T47D (cell line): ENCODE results near the gene ADAMTS17.

Source experiments
- DNase-seq, 2 experiments: peaks; one replicate each; pipeline versions ENCODE4 v3.0.0 to v3.0.0-alpha.2; 2011 to 2012; ENCODE audit warnings: low read depth in 1 of 2, low spot score in 1 of 2
- JUND ChIP-seq: IDR thresholded peaks from 2 replicates; pipeline ENCODE4 v1.6.1; 2012; ENCODE audit warnings: low read depth
- in situ Hi-C: cut with HindIII; loops from 2 replicates; pipeline ENCODE4 v1.10.0; 2016; ENCODE audit warnings: low sequenced_read_pairs, low pct_unique_long_range_greater_than_20kb

The ADAMTS17 gene

GRCh38 chr15:100156201-100156600 lies 185.6 kb downstream of the ADAMTS17 start:
- no peak for DNase-seq
- in situ Hi-C loops = no loop called here
- TF ChIP-seq JUND = no peak

DNA sequence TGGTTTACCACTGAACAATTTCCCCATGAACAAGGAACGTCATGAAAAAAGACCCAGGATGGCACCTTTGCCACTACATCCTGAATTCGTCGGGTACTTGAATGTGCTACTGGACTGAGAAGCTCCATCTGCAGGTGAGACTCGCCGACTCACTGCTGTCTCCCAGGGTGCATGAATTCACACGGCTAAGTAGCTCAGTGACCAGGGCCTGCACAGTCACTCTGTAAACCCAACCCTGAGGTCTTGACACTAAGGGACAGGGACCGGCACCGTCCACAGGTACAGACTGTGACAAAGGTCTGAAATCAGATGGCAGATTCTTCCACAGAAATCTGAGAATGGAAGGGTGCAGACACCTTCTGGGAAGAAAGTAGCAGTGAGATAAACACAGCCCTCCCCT lies 187.4 kb downstream of the ADAMTS17 start:
- TF ChIP-seq JUND = no peak
- DNase-seq = peak in 1 of 2 experiments; percentile 19

GRCh38 chr15:100152463-100152862 lies 189.3 kb downstream of the ADAMTS17 start:
- DNase-seq = peak in 1 of 2 experiments; percentile 17
- TF ChIP-seq JUND = no peak
- in situ Hi-C loops = no loop called here

More for the DNA sequence above, 187.4 kb downstream of the ADAMTS17 start:
- in situ Hi-C loops = no loop called here

GRCh38 chr15:100150906-100151305 lies 190.9 kb downstream of the ADAMTS17 start:
- DNase-seq = no peak
- no peak for TF ChIP-seq JUND
- in situ Hi-C loops = no loop called here

- in situ Hi-C loops = no loop called here
- DNase-seq = no peak
- no peak for TF ChIP-seq JUND
Observed at GRCh38 chr15:100147828-100148227, 193.9 kb downstream of the ADAMTS17 start.

DNA sequence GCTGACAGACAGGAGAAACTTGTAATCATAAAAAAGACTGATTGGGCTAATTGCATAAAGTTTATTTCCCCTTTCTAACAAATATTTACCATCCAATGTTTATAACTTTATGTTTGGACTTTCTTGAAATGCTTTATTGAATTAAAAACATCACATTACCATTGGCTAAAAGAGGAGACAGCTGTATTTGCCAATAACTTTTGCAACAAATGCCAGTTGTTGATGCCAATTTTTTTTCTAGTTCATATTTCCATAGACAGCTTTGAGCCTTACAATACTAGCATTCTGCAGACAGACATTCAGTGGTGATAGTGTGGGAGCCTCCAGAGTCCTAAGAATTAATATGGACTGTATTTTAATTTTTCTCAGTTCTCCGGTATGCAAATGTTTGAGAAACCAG lies 198.4 kb downstream of the ADAMTS17 start:
- DNase-seq = no peak
- in situ Hi-C loops = no loop called here
- TF ChIP-seq JUND = no peak

DNA sequence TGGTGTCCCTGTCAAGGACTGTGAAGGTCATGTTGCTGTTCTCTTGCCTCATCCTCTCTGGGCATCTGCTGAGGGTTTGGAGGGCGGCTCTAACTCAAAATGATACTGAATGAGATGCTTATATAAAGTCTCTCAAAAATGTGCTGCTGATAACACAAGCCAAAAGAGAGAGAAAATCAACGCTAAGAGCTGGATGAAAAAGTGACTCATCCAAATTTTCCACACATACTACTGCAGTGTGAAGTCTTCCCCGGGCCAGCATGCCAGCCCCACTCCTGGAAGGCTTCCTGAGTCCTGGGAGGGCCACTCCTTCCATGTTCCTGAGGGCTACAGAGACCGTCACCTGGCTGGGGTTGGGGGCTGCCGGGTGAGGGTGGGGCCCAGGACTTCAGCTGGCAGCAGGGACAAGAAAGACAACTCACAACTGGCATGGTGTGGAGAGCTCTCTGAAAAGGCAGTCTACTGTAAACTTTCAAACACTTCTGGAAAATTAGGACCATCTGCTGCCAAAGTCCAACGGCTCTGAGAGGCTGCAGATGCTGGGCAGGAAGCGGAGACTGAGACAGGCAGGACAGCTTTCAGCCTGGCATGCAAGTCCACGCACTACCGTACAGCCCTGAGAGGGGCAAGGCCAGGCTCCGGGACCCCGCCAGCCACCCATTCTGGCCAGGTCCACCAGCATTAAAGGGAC lies 200.3 kb downstream of the ADAMTS17 start:
- DNase-seq = no peak
- in situ Hi-C loops = no loop called here
- TF ChIP-seq JUND = no peak

GRCh38 chr15:100140527-100141308 lies 201.1 kb downstream of the ADAMTS17 start:
- no peak for TF ChIP-seq JUND
- in situ Hi-C loops = no loop called here
- DNase-seq = no peak

- no peak for TF ChIP-seq JUND
- in situ Hi-C loops = no loop called here
- no peak for DNase-seq
Observed at GRCh38 chr15:100134586-100134985, 207.2 kb downstream of the ADAMTS17 start.

DNA sequence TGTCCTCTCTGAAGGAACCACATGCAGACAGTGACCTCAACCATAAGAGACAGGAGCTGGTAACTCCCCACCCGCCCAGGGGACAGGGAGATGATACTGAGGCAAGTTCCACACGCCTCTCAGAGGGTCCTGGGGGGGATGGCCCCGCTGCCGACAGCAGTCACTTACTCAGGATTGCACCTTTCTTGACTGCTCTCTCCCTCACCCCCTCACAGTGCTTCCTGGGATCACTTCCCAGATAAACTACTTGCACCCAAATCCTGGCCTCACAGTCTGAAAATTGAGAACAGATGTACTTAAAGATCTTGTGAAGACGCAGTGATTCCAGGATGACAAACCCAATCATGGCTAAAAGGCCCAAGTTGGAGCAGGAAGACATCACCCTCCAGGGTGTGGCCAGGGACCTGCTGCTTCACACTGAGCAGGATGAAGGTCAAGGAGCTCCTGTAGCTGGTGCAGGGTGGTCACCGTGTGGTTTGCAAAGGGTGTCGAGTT lies 207.6 kb downstream of the ADAMTS17 start:
- in situ Hi-C loops = no loop called here
- no peak for DNase-seq
- TF ChIP-seq JUND = no peak

DNA sequence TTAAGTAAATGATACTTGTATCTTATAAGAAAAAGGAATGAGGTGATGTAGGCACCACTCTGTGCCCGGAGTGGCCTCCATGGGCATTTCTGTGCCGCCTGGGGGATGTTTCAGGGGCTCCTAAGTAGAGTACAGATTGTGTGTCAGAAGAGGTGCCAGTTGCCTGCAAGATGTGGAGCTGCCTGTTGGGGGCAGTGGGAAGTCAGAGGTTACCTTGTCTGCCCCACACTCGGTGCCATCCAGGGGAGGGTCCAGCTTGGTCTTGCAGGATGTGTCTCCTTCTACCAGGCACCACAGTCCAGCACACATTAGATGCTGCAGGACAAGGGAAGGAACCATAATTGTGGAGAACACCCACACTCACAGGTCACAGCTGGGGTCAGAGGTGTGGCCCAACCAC lies 208.8 kb downstream of the ADAMTS17 start:
- no peak for DNase-seq
- in situ Hi-C loops = no loop called here
- no peak for TF ChIP-seq JUND

GRCh38 chr15:100132309-100132708 lies 209.5 kb downstream of the ADAMTS17 start:
- TF ChIP-seq JUND = no peak
- in situ Hi-C loops = no loop called here
- DNase-seq = no peak
